ENCODE measurements around the gene PLSCR2.
"Not testable (repeated sequence)": the region's sequence is repeated elsewhere in the genome, so short reads cannot be mapped to it uniquely, and the experiment has no call there.

PLSCR2 gene

DNA sequence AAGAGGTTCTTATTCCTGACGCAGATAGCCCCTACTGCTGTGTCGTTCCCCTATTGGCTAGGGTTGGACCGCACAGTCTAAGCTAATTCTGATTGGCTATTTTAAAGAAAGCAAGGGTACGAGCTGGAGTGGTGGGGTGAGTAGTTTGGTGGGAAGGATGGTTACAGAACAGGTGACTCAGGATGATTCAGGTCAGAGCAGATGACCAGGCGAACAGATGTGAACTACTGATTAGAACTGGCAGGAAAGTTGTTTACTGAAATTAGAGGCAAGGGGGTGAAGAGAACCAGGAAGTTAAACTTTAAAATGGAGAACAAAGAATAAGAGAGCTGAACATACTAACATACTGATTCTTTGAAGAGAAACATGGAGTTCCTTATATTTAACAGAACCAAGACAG, 56.6 kb downstream of the PLSCR2 start:
- DNase-seq = not testable (repeated sequence)

DNA sequence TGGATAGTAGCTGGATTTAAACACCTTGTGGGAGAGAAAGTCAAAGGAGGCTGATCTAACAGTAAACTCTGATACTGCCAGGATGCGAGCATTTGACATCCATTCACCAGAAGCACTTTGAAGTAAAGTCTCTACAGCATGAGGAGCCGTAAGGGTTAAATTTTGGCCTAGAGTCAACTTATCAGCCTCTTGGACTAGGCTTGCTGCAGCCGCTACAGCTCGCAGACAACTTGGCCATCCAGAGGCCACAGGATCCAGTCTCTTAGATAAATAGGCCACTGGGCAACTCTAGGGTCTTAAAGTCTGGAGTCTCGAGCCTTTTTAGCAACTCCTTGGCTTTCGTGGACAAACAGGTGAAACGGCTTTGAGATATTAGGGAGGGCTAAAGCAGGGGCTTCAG, 61.4 kb downstream of the PLSCR2 start:
- no peak for DNase-seq

- no peak for DNase-seq
These were observed 64.9 kb downstream of the PLSCR2 start for GRCh38 chr3:146404436-146404835.

GRCh38 chr3:146403792-146404191, 65.6 kb downstream of the PLSCR2 start:
- DNase-seq = no peak

DNA sequence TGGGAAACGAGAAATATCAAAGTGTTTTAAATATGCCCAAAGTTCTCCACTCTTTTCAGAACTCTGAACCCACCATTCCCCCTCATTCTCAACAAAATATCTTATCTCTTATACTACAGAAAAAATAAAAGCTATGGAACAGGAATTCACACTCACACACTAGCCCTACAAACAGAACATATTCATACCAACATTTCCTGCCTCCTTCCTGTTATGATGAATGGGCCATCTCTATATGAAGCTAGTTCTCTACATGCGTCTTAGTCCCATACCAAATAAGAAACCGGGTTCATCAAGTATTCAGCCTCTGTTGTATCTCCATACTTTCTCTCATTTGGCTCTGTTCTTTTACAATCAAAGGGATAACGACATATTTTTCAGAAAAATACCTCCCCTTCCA, 72.6 kb downstream of the PLSCR2 start:
- no peak for DNase-seq

- DNase-seq = no peak
These were observed 74.2 kb downstream of the PLSCR2 start for GRCh38 chr3:146395164-146395563.

GRCh38 chr3:146390957-146391356, 78.4 kb downstream of the PLSCR2 start:
- no peak for DNase-seq

- DNase-seq = no peak
These were observed 79.2 kb downstream of the PLSCR2 start for GRCh38 chr3:146390006-146390772.

DNA sequence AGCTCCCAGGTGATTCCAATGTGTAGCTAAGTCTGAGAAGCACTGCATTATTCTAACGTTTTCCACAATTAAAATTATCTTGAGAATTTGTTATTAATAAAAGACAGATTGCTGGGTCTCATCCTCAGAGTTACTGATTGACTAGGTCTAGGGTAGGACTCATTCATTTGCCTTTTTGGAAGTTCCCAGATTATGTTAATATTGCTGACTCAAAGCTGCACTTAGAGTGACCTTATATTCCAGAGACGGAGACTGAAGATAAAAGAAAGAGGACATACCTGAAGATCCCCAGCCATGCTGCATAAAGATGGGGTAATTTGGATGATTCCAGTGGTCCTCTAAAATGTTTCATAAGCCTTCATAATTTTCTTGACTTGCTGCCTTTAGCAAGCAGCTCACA, 81.8 kb downstream of the PLSCR2 start:
- DNase-seq = no peak

GRCh38 chr3:146386936-146387335, 82.4 kb downstream of the PLSCR2 start:
- DNase-seq = no peak

- DNase-seq = no peak
These were observed 84.6 kb downstream of the PLSCR2 start for GRCh38 chr3:146384786-146385185.
